Lower lobe of right lung (tissue), 2 donors: ENCODE data around the gene SEPTIN10. TPM values are rescaled to one million over a fixed set of nuclear protein-coding genes. Genes with fewer than 3 reads are reported as not detected.

ENCODE experiments used
- ATAC-seq, 2 donors: fragments of 200-7000 bp; cut with Tn5 transposase; one replicate each; pipeline ENCODE4 v1.9.1; 2020 to 2022; ENCODE audit warnings: mild to moderate bottlenecking in 2 of 2, moderate library complexity in 2 of 2
- DNase-seq: peaks from one replicate; pipeline ENCODE4 v3.0.0-alpha.2; 2020
- H3K27ac ChIP-seq: fragments of 200-600 bp; one replicate; pipeline ENCODE4 v1.8.0; 2022
- H3K27me3 ChIP-seq: fragments of 200-600 bp; one replicate; pipeline ENCODE4 v1.8.0; 2022; ENCODE audit warnings: low read depth
- H3K36me3 ChIP-seq: fragments of 200-600 bp; one replicate; pipeline ENCODE4 v1.8.0; 2022; ENCODE audit warnings: mild to moderate bottlenecking
- H3K4me1 ChIP-seq: fragments of 200-600 bp; one replicate; pipeline ENCODE4 v1.8.0; 2022
- H3K4me3 ChIP-seq: fragments of 200-600 bp; one replicate; pipeline ENCODE4 v1.8.0; 2022; ENCODE audit warnings: mild to moderate bottlenecking
- H3K9me3 ChIP-seq: fragments of 200-600 bp; one replicate; pipeline ENCODE4 v1.8.0; 2022
- intact Hi-C: fragments of 100-400 bp; cut with DNase I; formaldehyde crosslinking; loops from one replicate; pipeline ENCODE4 v1.11.0; 2022
- total RNA-seq: library from RNA; stranded (reverse); fragmentation: NEBNext Ultra II Directional; extraction: Animal tissue kit (Norgen Biotek cat#: 25700); gene quantifications from one replicate; pipeline ENCODE4 v1.2.1, GENCODE V29; 2021
- TF ChIP-seq, protein P1 (sequence below): fragments of 200-600 bp; IDR thresholded peaks from one replicate; pipeline ENCODE4 v1.8.0; 2022; ENCODE audit warnings: antibody characterized with exemption, mild to moderate bottlenecking
- donor health status: DM: no; HTN: yes; CAD: no; lungs with severe emphysema.

SEPTIN10 gene
- total RNA-seq, 1 donor from 2014 or later: 86.9 TPM

- H3K4me3 ChIP-seq: no peak overlapping the region
- ATAC-seq (no peak), DNase-seq (no peak)
- intact Hi-C loops: no loop called here
- H3K4me1 ChIP-seq: peaks cover 16% of the 10 kb centered on the region
- no peaks in the 10 kb centered on the region for H3K27me3 ChIP-seq
- no peak overlapping the region for H3K27ac ChIP-seq
- no peaks in the 10 kb centered on the region for H3K9me3 ChIP-seq
- TF ChIP-seq, protein P1, sequence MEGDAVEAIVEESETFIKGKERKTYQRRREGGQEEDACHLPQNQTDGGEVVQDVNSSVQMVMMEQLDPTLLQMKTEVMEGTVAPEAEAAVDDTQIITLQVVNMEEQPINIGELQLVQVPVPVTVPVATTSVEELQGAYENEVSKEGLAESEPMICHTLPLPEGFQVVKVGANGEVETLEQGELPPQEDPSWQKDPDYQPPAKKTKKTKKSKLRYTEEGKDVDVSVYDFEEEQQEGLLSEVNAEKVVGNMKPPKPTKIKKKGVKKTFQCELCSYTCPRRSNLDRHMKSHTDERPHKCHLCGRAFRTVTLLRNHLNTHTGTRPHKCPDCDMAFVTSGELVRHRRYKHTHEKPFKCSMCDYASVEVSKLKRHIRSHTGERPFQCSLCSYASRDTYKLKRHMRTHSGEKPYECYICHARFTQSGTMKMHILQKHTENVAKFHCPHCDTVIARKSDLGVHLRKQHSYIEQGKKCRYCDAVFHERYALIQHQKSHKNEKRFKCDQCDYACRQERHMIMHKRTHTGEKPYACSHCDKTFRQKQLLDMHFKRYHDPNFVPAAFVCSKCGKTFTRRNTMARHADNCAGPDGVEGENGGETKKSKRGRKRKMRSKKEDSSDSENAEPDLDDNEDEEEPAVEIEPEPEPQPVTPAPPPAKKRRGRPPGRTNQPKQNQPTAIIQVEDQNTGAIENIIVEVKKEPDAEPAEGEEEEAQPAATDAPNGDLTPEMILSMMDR: no peak
- no peaks in the 10 kb centered on the region for H3K36me3 ChIP-seq
Measured at GRCh38 chr2:109525836-109526235, 87.9 kb downstream of the SEPTIN10 start.

- DNase-seq: no peak
- Histone ChIP-seq H3K9me3 (no peaks in the 10 kb centered on the region), H3K36me3 (no peaks in the 10 kb centered on the region), H3K27me3 (no peaks in the 10 kb centered on the region), H3K27ac (no peak overlapping the region), H3K4me3 (no peak overlapping the region), H3K4me1 (no peaks in the 10 kb centered on the region)
- intact Hi-C loops: no loop called here
- TF ChIP-seq, protein P1: no peak
- ATAC-seq: peak in 1 of 2 donors; percentile 7
Measured at GRCh38 chr2:109523536-109524361, 90.0 kb downstream of the SEPTIN10 start.

- H3K36me3 ChIP-seq: no peaks in the 10 kb centered on the region
- no peaks in the 10 kb centered on the region for H3K9me3 ChIP-seq
- TF ChIP-seq, protein P1: no peak
- H3K4me1 ChIP-seq: no peaks in the 10 kb centered on the region
- no peaks in the 10 kb centered on the region for H3K27me3 ChIP-seq
- ATAC-seq: peak in 1 of 2 donors; percentile 9
- no peak overlapping the region for H3K4me3 ChIP-seq
- no peak overlapping the region for H3K27ac ChIP-seq
- intact Hi-C loops: no loop called here
- no peak for DNase-seq
Measured at GRCh38 chr2:109523121-109523520, 90.6 kb downstream of the SEPTIN10 start.

DNA sequence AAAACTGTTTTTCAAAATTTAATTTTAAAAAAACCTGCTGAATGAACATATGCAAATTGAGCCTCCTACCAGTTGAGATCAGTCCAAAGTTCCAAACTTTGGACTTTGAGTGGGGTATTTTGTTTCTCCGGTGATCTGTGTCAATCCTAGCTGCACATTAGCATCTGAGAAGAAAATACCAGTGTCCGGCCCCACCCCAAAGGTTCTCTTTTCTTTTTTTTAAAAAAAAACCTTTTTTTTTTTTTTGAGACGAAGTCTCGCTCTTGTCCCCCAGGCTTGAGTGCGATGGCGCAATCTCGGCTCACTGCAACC is 91.7 kb downstream of the SEPTIN10 start:
- no peaks in the 10 kb centered on the region for H3K9me3 ChIP-seq
- DNase-seq (no peak), ATAC-seq (no peak)
- TF ChIP-seq, protein P1: no peak
- no peak overlapping the region for H3K27ac ChIP-seq
- intact Hi-C loops: no loop called here
- H3K36me3 ChIP-seq: no peaks in the 10 kb centered on the region
- no peak overlapping the region for H3K4me3 ChIP-seq
- no peaks in the 10 kb centered on the region for H3K27me3 ChIP-seq
- no peaks in the 10 kb centered on the region for H3K4me1 ChIP-seq

- no peak for ATAC-seq
- no peak overlapping the region for H3K4me3 ChIP-seq
- H3K9me3 ChIP-seq: no peaks in the 10 kb centered on the region
- TF ChIP-seq, protein P1: no peak
- no peaks in the 10 kb centered on the region for H3K27me3 ChIP-seq
- H3K27ac ChIP-seq: no peak overlapping the region
- H3K4me1 ChIP-seq: no peaks in the 10 kb centered on the region
- no peak for DNase-seq
- H3K36me3 ChIP-seq: no peaks in the 10 kb centered on the region
- intact Hi-C loops: no loop called here
Measured at GRCh38 chr2:109521233-109522062, 92.3 kb downstream of the SEPTIN10 start.
